SU-DHL-6 (cell line): ENCODE results near the gene RAB40B.

ENCODE experiments used
- H2AFZ ChIP-seq: fragments of 200-600 bp; sonication (generic); 2 replicates; pipeline ENCODE4 v1.6.1; 2014; ENCODE audit warnings: low read depth, mild to moderate bottlenecking, moderate library complexity, mixed read lengths, antibody characterized with exemption, low read length; ENCODE audit not compliant: severe bottlenecking
- H3F3A ChIP-seq: fragments of 200-600 bp; shearing (Covaris generic); 2 replicates; pipeline ENCODE4 v1.6.0; 2016; ENCODE audit warnings: antibody characterized with exemption, mild to moderate bottlenecking; ENCODE audit not compliant: insufficient read depth
- H3K27ac ChIP-seq: fragments of 200-600 bp; sonication (generic); 2 replicates; pipeline ENCODE4 v1.5.1; 2016; ENCODE audit warnings: low read depth, mild to moderate bottlenecking, low read length, moderate library complexity, mixed read lengths
- H3K27me3 ChIP-seq: fragments of 200-600 bp; sonication (generic), shearing (Covaris generic); 2 replicates; pipeline ENCODE4 v1.6.0; 2014; ENCODE audit warnings: mild to moderate bottlenecking, low read length
- H3K36me3 ChIP-seq: fragments of 200-600 bp; sonication (generic); 2 replicates; pipeline ENCODE4 v1.6.1; 2014; ENCODE audit warnings: mild to moderate bottlenecking, low read length, mixed read lengths
- H3K4me2 ChIP-seq: fragments of 300-600, 200-600 bp; shearing (Covaris generic), sonication (generic); 2 replicates; pipeline ENCODE4 v1.6.0; 2014; ENCODE audit warnings: low read length, low read depth, mild to moderate bottlenecking; ENCODE audit not compliant: poor library complexity, severe bottlenecking
- H3K4me3 ChIP-seq: fragments of 200-600 bp; sonication (generic); 2 replicates; pipeline ENCODE4 v1.5.1; 2014; ENCODE audit warnings: antibody characterized with exemption, low read length, mild to moderate bottlenecking, mixed read lengths; ENCODE audit not compliant: insufficient read depth, poor library complexity, severe bottlenecking
- H3K79me2 ChIP-seq: fragments of 200-600 bp; sonication (generic); 2 replicates; pipeline ENCODE4 v1.6.1; 2014; ENCODE audit warnings: mild to moderate bottlenecking, low read length, moderate library complexity; ENCODE audit not compliant: insufficient read depth
- H3K9ac ChIP-seq: fragments of 200-600 bp; sonication (generic); 2 replicates; pipeline ENCODE4 v1.7.0; 2014; ENCODE audit warnings: mild to moderate bottlenecking, low read length
- H3K9me2 ChIP-seq: fragments of 200-600 bp; sonication (generic); replicated peaks from 2 replicates; pipeline ENCODE4 v1.6.1; 2014; ENCODE audit warnings: low read length; ENCODE audit not compliant: insufficient read depth
- H3K9me3 ChIP-seq: fragments of 200-600 bp; sonication (generic); 2 replicates; pipeline ENCODE4 v1.6.1; 2014; ENCODE audit warnings: low read length, mixed read lengths; ENCODE audit not compliant: insufficient read depth
- H4K20me1 ChIP-seq: fragments of 200-600 bp; sonication (generic); 2 replicates; pipeline ENCODE4 v1.6.1; 2014; ENCODE audit warnings: low read depth, mild to moderate bottlenecking, antibody characterized with exemption, low read length, moderate library complexity, mixed read lengths
- CTCF ChIP-seq: fragments of 200-600 bp; sonication (generic); IDR thresholded peaks from one replicate; pipeline ENCODE4 v1.5.1; 2017; ENCODE audit warnings: antibody characterized with exemption, mild to moderate bottlenecking, low read length, moderate library complexity; ENCODE audit not compliant: insufficient read depth, poor library complexity, severe bottlenecking
- EZH2phosphoT487 ChIP-seq: fragments of 200-600 bp; sonication (generic), shearing (Covaris generic); conservative IDR thresholded peaks from 2 replicates; pipeline ENCODE4 v1.6.1; 2018; ENCODE audit warnings: mild to moderate bottlenecking, antibody characterized with exemption, low read length, moderate library complexity, mixed read lengths

The RAB40B gene

DNA sequence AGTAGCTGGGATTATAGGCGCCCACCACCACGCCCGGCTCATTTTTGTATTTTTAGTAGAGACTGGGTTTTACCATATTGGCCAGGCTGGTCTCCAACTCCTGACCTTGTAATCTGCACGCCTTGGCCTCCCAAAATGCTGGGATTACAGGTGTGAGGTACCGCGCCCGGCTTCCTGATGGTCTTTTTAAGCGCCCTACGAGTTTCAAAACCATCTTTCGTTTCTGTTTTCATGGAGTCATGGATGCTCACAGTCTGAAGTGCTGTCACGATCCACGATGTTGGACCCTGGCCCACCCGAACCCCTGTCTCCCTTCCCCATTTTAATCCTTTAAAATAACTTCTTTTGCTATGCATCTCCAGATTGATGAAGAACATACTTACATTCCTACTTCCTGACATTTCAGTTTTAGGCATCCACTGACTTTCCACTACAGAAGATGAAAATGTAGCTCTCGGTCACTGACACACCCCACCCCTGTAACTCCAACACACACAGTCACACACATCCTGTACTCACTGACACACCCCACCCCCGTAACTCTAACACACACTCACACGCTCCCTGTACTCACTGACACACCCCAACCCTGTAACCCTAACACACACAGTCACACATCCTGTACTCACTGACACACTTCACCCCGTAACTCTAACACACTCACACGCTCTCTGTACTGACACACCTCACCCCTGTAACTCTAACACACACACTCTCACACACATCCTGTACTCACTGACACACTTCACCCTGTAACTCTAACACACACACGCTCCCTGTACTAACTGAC lies 27.6 kb downstream of the RAB40B start:
- H3K4me2 ChIP-seq = no peak overlapping the region

DNA sequence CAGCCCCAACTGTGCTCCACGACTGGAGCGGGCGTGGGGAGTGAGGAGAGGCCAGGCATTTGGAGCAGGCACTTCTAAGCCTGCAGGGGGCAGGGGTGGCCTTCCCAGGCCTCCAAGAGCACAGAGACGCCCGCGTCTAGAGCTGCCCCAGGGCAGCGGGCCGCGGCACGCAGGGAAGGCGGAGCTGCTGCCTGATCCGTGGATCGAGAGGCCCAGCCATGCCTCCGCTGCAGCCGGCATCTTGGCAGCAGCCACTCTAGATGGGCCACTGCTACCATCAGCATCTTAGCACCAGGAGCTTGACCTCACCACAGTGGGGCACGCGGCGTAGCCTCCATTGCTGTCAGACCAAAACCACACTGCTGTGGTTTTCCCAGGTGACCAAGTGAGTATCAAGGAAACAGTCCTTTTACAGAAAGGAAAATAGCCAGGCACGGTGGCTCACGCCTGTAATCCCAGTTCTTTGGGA lies 29.8 kb downstream of the RAB40B start:
- H3K9me3 ChIP-seq = no peaks in the 10 kb centered on the region
- no peaks in the 10 kb centered on the region for H3K79me2 ChIP-seq

More for the DNA sequence above, 27.6 kb downstream of the RAB40B start:
- TF ChIP-seq CTCF (no peak), EZH2phosphoT487 (no peak)
- H3F3A ChIP-seq = 0 out of 2 replicates have a peak, but pooled peaks cover 6% of the 10 kb centered on the region
- no peaks in the 10 kb centered on the region for H3K27me3 ChIP-seq
- H4K20me1 ChIP-seq = no peaks in the 10 kb centered on the region
- no peaks in the 10 kb centered on the region for H3K9me2 ChIP-seq
- H3K9me3 ChIP-seq = no peaks in the 10 kb centered on the region
- H3K4me3 ChIP-seq = no peak overlapping the region
- H2AFZ ChIP-seq = no peak overlapping the region
- H3K9ac ChIP-seq = no peak overlapping the region
- H3K27ac ChIP-seq = no peak overlapping the region
- no peaks in the 10 kb centered on the region for H3K79me2 ChIP-seq
- no peaks in the 10 kb centered on the region for H3K36me3 ChIP-seq

DNA sequence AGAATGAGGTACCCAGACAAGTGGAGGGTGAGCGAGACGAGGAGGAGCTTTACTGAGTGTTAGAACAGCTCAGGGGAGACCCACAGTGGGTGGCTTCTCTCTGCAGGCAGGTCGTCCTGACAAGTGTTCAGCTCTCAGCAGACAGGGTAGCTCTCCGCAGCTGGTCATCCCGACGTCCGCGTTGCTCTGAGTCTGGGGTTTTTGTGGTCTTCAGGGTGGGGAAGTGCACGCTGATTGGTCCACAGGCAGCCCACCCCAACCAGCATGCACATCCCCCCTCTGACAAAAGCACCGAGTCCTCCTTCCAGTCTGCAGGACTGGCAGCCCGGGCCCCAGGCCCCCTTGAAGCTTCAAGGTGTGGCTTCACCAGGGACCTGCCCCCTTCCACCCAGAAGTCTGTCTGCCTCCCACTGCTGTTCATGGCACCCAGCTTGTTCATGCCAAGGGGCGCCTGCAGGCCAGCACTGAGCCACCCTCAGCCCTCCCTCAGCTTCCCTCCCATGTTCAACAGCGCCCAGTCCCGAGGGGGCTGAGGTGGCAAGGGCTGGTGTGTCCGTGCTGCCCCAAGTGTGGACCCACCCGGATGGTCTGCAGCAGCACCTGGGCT lies 30.4 kb downstream of the RAB40B start:
- Histone ChIP-seq H3K27ac (no peak overlapping the region), H3K4me3 (no peak overlapping the region), H3K9ac (no peak overlapping the region)

More for the DNA sequence above, 29.8 kb downstream of the RAB40B start:
- Histone ChIP-seq H3K27ac (no peak overlapping the region), H3K9ac (no peak overlapping the region), H3K27me3 (no peaks in the 10 kb centered on the region), H3K4me2 (no peak overlapping the region), H3K36me3 (no peaks in the 10 kb centered on the region), H3K9me2 (no peaks in the 10 kb centered on the region), H4K20me1 (no peaks in the 10 kb centered on the region), H3K4me3 (no peak overlapping the region), H3F3A (0 out of 2 replicates have a peak, but pooled peaks cover 6% of the 10 kb centered on the region), H2AFZ (no peak overlapping the region)
- peak; percentile 50 for TF ChIP-seq CTCF
- TF ChIP-seq EZH2phosphoT487 = no peak

More for the DNA sequence above, 30.4 kb downstream of the RAB40B start:
- Histone ChIP-seq H3K4me2 (no peak overlapping the region), H3K9me2 (no peaks in the 10 kb centered on the region), H4K20me1 (no peaks in the 10 kb centered on the region), H2AFZ (no peak overlapping the region), H3F3A (0 out of 2 replicates have a peak, but pooled peaks cover 6% of the 10 kb centered on the region), H3K79me2 (no peaks in the 10 kb centered on the region), H3K9me3 (no peaks in the 10 kb centered on the region), H3K27me3 (no peaks in the 10 kb centered on the region), H3K36me3 (no peaks in the 10 kb centered on the region)
- TF ChIP-seq EZH2phosphoT487 = no peak
- TF ChIP-seq CTCF = no peak
